ENCODE results near the gene ZNF749. TPM values are rescaled to one million over a fixed set of nuclear protein-coding genes. Genes with fewer than 3 reads are reported as not detected.
"Not testable (repeated sequence)": the region's sequence is repeated elsewhere in the genome, so short reads cannot be mapped to it uniquely, and the experiment has no call there.

The ZNF749 gene
- total RNA-seq, 4 donors from 2014 or later = 3.1 to 11.4 (median 3.9) TPM

DNA sequence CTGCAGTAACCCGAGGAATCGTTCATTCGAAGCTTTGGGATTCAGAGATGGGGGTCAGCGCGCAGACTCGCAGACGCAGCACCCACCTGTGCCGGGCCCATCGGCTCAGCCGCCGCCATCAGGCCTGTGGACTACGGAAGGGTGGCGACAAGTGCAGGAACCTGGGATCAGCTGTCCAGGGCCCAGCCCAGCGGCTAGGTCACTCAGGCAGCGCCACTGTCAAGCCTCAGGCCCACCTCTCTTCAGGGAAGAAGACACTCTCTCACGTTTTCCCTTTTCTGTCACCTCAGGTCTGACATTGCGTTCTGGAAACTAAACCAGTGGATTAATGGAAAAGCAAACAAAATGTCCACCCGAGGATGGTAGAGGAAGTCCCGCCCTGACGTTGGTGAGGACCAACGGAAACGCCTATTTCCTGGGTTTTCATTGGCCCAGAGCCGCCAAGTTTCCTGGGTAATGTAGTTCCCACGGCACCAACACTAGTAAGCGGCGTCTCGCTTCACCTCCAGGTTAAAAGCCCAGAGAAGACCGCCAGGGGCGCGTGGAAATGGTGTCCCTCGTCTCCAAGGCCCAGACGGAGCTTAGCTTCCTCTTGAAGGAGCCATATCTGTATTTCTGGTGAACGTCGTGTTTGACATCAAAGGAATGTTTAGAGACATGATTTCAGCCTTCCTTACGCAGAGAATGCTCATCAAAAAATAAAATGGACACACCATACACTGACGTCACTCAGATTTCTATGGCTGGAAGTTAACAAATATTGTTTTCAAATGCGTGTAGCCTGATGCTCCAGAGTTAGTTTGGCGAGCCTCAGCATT, 42.3 kb downstream of the ZNF749 start, which contains the start of gene ZNF772:
ZNF772 (minus strand) TSS at position 376 of the 818 bp plus-strand sequence; CDS start at position 119, 257 bp downstream.
- ATAC-seq (peak; percentile 100), DNase-seq (peak; percentile 89 to 91)
- Histone ChIP-seq H3K4me3 (peak within 1 kb of the TSS; percentile 79 to 84 (median 81)), H3K36me3 (peaks cover 15 to 42% of the 10 kb centered on the region in 2 donors), H3K27ac (peak within 1 kb of the TSS; percentile 79 to 91 (median 86)), H3K9me3 (peaks cover 5 to 38% (median 16%) of the 10 kb centered on the region in 3 donors), H3K27me3 (no peaks in the 10 kb centered on the region), H3K4me1 (peaks cover 12 to 13% of the 10 kb centered on the region in 2 donors)
- in situ Hi-C loops (cut with MboI; ENCODE audit: low sequenced_read_pairs in 4 of 4) = no loop called here
- TF ChIP-seq, protein P1, sequence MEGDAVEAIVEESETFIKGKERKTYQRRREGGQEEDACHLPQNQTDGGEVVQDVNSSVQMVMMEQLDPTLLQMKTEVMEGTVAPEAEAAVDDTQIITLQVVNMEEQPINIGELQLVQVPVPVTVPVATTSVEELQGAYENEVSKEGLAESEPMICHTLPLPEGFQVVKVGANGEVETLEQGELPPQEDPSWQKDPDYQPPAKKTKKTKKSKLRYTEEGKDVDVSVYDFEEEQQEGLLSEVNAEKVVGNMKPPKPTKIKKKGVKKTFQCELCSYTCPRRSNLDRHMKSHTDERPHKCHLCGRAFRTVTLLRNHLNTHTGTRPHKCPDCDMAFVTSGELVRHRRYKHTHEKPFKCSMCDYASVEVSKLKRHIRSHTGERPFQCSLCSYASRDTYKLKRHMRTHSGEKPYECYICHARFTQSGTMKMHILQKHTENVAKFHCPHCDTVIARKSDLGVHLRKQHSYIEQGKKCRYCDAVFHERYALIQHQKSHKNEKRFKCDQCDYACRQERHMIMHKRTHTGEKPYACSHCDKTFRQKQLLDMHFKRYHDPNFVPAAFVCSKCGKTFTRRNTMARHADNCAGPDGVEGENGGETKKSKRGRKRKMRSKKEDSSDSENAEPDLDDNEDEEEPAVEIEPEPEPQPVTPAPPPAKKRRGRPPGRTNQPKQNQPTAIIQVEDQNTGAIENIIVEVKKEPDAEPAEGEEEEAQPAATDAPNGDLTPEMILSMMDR (IDR thresholded peaks at IDR 0.05 in 4 of 5, conservative IDR thresholded peaks at IDR 0.05 in 1 of 5) = peak; percentile 47 to 70 (median 61)
- peak in 1 of 2 donors; percentile 20 for TF ChIP-seq POLR2A (IDR thresholded peaks at IDR 0.05)
- intact Hi-C loops (cut with DNase I; ENCODE audit: low total_unique reads) = loop anchor here (1.0 to 10.0 kb wide), 4 partner anchors 42 to 707 kb away; partner anchors contain the start of genes ZNF274, ZNF549, ZNF550 and ZNF749

DNA sequence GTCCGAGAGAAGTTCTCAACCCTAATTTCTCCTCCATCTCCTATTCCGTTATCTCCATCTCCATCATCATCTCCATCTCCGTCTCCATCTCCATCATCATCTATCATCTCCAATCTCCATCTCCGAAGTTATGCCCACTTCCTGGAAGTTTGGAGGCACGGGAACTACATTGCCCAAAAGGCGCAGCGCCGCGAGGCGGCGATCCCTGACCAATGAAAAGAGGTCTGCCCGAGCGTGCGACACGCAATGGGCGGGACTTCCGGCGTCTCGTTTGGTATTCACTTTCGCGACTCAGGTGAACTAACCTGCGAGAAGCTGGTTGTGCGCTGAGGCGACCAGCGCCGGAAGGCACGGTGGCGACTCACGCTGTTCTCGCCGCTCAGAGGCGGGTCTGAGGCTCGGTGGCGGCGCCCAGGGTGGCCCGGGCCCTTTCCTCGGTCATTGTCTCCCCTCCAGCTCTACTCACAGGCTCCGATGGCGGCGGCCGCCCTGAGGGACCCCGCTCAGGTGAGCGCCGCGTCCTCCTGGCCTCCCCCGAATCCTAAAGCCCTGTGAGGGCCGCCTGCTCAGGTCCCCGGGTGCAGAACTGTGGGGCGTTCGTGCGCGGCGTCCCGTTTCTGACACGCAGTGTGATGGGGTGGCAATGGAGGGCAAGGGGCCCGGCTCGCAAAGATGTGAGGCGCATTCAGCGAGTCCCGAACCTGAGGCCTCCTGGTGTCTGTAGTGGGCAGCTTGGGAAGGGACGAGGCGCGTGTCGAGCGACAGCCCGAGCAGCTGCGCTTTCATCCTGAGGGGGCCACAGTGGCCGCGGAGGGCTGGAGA, 52.6 kb downstream of the ZNF749 start, which contains the start of gene ZNF419:
ZNF419 (plus strand) TSS at position 274 of the 822 bp plus-strand sequence; CDS start at position 475, 201 bp downstream.
- intact Hi-C loops (cut with DNase I; ENCODE audit: low total_unique reads) = loop anchor here (1.0 kb wide), 2 partner anchors 12 to 146 kb away; partner anchors contain the start of genes ZNF211 and ZNF773
- H3K27me3 ChIP-seq; H3K9me3 ChIP-seq; H3K4me1 ChIP-seq; in situ Hi-C loops (cut with MboI; ENCODE audit: low sequenced_read_pairs in 4 of 4): not testable (repeated sequence)
- DNase-seq = peak; percentile 86
- Histone ChIP-seq H3K27ac (peak within 1 kb of the TSS; percentile 72 to 87 (median 82)), H3K4me3 (peak within 1 kb of the TSS; percentile 97 to 100 (median 98)), H3K36me3 (peaks cover 4 to 22% of the 10 kb centered on the region in 2 donors)
- TF ChIP-seq POLR2A (IDR thresholded peaks at IDR 0.05) = peak; percentile 36 to 54
- ATAC-seq = peak; percentile 95 to 98

DNA sequence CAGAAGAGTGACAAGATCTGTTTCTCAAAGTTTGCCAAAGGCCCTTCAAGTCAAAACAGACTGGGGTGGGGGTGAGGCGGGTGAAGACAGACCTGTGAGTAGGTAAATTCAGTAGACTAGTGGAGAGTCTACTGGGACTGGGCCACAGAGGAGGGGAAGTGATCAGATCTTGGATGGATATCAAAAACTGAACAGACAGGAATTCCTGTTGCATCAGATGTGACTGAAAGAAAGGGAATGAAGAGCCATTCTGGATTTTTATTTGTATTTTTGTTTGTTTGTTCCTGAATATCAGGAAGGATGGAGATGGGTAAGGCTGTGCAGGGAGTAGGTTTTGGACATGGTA, 53.1 kb downstream of the ZNF749 start:
- Histone ChIP-seq H3K36me3 (peaks cover 4 to 28% of the 10 kb centered on the region in 2 donors), H3K4me3 (peak overlapping the region in 3 of 4 donors; percentile 27 to 100 (median 31))
- H3K27ac ChIP-seq; intact Hi-C loops (cut with DNase I; ENCODE audit: low total_unique reads); H3K27me3 ChIP-seq; H3K9me3 ChIP-seq; H3K4me1 ChIP-seq; DNase-seq; in situ Hi-C loops (cut with MboI; ENCODE audit: low sequenced_read_pairs in 4 of 4): not testable (repeated sequence)
- peak; percentile 13 to 14 for ATAC-seq

Other genes with a start within 250 kb of the ZNF749 start
- 10 to 100 TPM; 11.3 to 21.8 (median 16.9) TPM for gene ZNF264, start 243.8 kb upstream of the ZNF749 start, total RNA-seq
- gene AURKC, start 204.3 kb upstream of the ZNF749 start, total RNA-seq = 1 to 10 TPM in 1 of 4 donors, under 1 TPM in 2, not detected in 1; 0.42 to 2.7 (median 0.76) TPM
- gene ZNF805, start 194.7 kb upstream of the ZNF749 start, total RNA-seq = 10 to 100 TPM in 2 of 4 donors, 1 to 10 TPM in 2; 9.3 to 20.2 (median 14.8) TPM
- gene ZNF460, start 154.8 kb upstream of the ZNF749 start, total RNA-seq = 10 to 100 TPM; 20.2 to 63.3 (median 42.3) TPM
- gene ZNF543, start 114.9 kb upstream of the ZNF749 start, total RNA-seq = 10 to 100 TPM in 1 of 4 donors, 1 to 10 TPM in 3; 5.8 to 11.5 (median 8.3) TPM
- gene ZNF304, start 84.1 kb upstream of the ZNF749 start, total RNA-seq = 1 to 10 TPM; 4.1 to 6.5 (median 4.8) TPM
- 10 to 100 TPM; 34.4 to 47.4 (median 40.8) TPM for gene TRAPPC2B, start 71.8 kb upstream of the ZNF749 start, total RNA-seq
- 1 to 10 TPM in 3 of 4 donors, under 1 TPM in 1; 0.58 to 4.4 (median 2.6) TPM for gene ZNF547, start 71.8 kb upstream of the ZNF749 start, total RNA-seq
- 10 to 100 TPM in 1 of 4 donors, 1 to 10 TPM in 3; 6.1 to 10.4 (median 8.3) TPM for gene ZNF548, start 45.5 kb upstream of the ZNF749 start, total RNA-seq
- gene ZNF17, start 24.2 kb upstream of the ZNF749 start, total RNA-seq = 1 to 10 TPM; 3.3 to 6.4 (median 5.4) TPM
- gene VN1R1, start 21.8 kb downstream of the ZNF749 start, total RNA-seq = 1 to 10 TPM in 2 of 4 donors, under 1 TPM in 1, not detected in 1; 0.60 to 3.2 (median 1.3) TPM
- 10 to 100 TPM in 3 of 4 donors, 1 to 10 TPM in 1; 8.3 to 26.7 (median 17.6) TPM for gene ZNF772, start 42.2 kb downstream of the ZNF749 start, total RNA-seq
- 10 to 100 TPM in 2 of 4 donors, 1 to 10 TPM in 2; 4.6 to 25.2 (median 10.5) TPM for gene ZNF419, start 52.4 kb downstream of the ZNF749 start, total RNA-seq
- 1 to 10 TPM; 1.2 to 6.5 (median 3.4) TPM for gene ZNF773, start 64.6 kb downstream of the ZNF749 start, total RNA-seq
- 1 to 10 TPM; 1.7 to 3.4 (median 2.3) TPM for gene ZNF549, start 92.0 kb downstream of the ZNF749 start, total RNA-seq
- gene ZNF550, start 124.5 kb downstream of the ZNF749 start, total RNA-seq = 1 to 10 TPM in 3 of 4 donors, under 1 TPM in 1; 0.87 to 9.1 (median 2.6) TPM
- gene ZNF416, start 143.6 kb downstream of the ZNF749 start, total RNA-seq = 1 to 10 TPM in 2 of 4 donors, under 1 TPM in 2; 0.87 to 2.0 (median 1.4) TPM
- 1 to 10 TPM in 2 of 4 donors, under 1 TPM in 2; 0.71 to 2.0 (median 1.1) TPM for gene ZIK1, start 148.8 kb downstream of the ZNF749 start, total RNA-seq
- 1 to 10 TPM in 3 of 4 donors, under 1 TPM in 1; 0.86 to 4.2 (median 3.4) TPM for gene ZNF530, start 164.6 kb downstream of the ZNF749 start, total RNA-seq
- gene ZNF134, start 178.9 kb downstream of the ZNF749 start, total RNA-seq = 10 to 100 TPM in 1 of 4 donors, 1 to 10 TPM in 3; 4.2 to 13.1 (median 8.0) TPM
- 1 to 10 TPM; 2.9 to 5.5 (median 4.3) TPM for gene ZNF211, start 197.8 kb downstream of the ZNF749 start, total RNA-seq
- not detected for gene ZSCAN4, start 233.6 kb downstream of the ZNF749 start, total RNA-seq
- gene ZNF551, start 246.7 kb downstream of the ZNF749 start, total RNA-seq = 1 to 10 TPM in 3 of 4 donors, under 1 TPM in 1; 0.95 to 5.8 (median 2.4) TPM